Stimulated activated CD4-positive, alpha-beta T cell treated with anti-CD3 and anti-CD28 coated beads, Interleukin-15, amount 100 ng/mL, for 48 hours (primary cell): Measurements from ENCODE around the gene HTR3C.
"Not testable (repeated sequence)": the region's sequence is repeated elsewhere in the genome, so short reads cannot be mapped to it uniquely, and the experiment has no call there.

Experiments used
- DNase-seq, 2 donors: peaks; one replicate each; pipeline ENCODE4 v3.0.0-alpha.2; 2020; ENCODE audit warnings: low read depth in 2 of 2

HTR3C gene

DNA sequence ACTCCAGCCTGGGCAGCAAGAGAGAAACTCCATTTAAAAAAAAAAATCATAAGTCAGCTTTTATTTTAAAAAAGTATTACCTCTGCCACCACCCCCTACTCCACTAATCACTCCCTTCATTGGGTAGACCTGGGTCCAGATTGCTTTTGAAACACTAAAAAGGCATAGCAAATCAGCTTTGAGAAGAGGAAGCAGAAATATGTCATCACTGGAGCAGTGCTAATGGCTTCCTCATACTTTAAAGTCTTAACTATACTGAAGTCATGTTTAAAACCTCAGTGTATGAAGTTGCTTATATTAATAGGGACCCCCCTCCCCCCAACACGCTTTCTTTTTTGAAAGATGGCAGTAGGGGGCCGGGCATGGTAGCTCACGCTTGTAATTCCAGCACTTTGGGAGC, 22.3 kb upstream of the HTR3C start:
- DNase-seq = no peak

DNA sequence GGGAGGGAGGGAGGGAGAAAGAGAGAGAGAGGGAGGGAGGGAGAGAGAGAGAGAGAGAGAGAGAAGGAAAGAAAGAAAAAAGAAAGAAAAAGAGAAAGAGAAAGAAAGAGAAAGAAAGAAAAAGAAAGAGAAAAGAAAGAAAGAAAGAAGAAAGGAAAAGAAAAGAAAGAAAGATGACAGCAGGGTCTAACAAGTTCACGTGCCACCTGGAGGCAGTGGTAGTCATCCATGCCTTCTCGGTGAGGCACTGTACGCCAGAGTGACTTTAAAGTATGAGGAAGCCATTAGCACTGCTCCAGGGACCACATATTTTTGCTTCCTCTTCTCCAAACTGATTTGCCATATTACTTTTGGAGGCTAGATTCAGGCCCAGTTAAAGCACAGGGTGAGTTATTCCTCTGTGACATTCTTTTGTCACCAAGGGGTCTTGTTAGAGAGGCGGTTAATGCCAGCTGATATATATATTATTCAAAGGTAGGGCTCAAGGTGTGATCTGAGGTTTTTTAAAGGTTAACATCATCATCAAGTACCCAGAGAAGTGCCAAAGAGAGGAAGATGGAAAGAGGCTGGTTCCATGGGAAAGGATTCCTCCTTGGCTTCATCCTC, 21.6 kb upstream of the HTR3C start, which contains the start of gene HTR3D:
Gene HTR3D, plus strand, starts transcription at position 556 of the 606 bp plus-strand sequence. Its CDS starts 0 bp downstream, at position 556.
- DNase-seq = no peak

DNA sequence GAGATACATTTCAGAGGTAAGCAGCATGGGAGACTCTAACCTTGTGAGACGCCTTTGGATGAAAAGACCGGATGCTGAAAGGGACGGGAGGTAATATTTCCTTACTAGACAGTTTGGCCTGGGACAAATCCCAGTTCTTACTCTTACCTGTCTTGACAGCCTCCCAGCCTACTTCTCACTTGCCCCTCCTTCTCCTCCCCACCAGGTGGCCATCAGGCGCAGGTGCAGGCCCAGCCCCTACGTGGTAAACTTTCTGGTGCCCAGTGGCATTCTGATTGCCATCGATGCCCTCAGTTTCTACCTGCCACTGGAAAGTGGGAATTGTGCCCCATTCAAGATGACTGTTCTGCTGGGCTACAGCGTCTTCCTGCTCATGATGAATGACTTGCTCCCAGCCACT, 15.0 kb upstream of the HTR3C start:
- DNase-seq = no peak

DNA sequence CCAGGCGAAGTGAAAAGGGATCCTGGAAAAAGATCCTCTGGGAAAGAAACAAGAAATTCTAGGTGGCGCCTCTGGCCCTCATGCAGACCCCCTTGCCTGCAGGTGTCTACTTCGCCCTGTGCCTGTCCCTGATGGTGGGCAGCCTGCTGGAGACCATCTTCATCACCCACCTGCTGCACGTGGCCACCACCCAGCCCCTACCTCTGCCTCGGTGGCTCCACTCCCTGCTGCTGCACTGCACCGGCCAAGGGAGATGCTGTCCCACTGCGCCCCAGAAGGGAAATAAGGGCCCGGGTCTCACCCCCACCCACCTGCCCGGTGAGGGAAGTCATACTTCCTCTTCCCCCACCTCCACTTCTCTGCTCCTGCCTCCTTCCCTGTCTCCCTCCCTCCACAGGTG, 14.5 kb upstream of the HTR3C start:
- not testable (repeated sequence) for DNase-seq

DNA sequence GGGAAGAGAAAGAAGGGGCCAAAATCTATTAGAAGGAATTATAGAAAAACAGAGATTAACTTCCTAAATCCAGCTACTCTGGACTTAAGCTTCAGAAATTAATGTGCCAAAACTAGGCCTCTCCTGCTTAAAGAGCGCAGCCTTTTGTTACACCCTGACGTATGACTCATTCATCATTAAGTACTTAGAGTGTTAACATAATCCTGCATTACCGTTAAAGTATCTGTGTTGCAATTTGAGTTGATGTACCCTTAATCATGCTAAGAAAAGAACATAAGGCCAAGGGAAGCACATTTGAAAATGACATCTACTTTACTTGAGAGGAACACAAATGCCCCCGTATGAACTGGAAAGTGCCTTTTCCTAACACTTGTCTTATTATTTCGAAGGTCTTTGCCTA, 13.4 kb upstream of the HTR3C start:
- no peak for DNase-seq

DNA sequence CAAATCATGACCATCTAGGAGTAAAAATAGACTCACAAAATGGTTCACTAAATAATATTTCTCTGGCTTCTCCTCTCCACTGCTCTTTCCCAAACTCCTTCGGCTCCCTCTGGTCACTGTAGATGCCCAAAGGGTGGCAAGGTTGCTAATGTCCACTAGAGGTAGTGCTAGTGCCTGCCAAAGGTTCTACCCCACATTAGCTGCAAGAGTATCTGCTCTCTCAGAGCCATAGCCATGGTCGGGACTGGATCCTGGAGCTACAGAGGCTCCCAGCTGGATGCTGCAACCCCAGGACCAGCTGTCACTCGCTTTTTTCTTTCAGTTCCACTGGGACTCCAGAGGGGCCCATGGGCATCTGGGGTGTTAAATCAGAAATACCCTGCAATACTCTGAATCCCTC, 12.8 kb upstream of the HTR3C start:
- DNase-seq = no peak

DNA sequence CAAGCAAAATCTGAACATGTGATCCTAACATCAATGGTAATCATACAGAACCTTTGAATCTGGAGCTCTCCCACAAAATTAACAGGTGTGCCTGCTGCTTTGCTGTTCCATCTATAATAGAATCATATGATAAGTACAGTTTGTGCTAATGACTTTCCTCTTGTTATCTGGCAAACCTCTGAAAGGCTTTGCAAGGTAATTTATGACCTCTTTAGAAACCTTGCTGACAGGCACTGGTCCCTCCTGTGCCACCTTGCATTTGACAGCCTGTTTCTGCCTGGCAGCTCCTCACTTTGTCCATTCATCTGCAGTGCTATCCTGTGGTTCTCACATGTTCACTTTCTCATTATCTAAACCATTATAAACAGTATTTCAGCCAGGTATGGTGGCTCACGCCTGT, 10.2 kb upstream of the HTR3C start:
- DNase-seq = no peak

DNA sequence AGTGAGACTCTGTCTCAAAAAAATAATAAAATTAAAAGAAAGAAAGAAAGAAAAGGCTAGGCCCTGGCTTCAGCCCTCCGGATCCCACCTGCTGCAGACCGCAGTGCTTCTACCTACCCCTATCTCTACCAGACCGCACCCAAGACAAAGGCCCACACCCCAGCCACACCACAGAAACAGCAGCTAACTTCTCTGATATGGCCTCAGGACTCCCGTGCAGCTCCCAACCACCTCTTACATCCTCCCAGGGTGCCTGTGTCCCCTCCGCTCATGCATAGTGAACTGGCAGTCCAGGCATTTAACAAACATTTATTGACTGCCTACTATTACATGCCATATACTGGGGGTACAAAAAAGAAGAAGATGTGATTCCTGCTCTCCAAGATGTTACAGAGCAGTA, 6.9 kb upstream of the HTR3C start:
- no peak for DNase-seq

DNA sequence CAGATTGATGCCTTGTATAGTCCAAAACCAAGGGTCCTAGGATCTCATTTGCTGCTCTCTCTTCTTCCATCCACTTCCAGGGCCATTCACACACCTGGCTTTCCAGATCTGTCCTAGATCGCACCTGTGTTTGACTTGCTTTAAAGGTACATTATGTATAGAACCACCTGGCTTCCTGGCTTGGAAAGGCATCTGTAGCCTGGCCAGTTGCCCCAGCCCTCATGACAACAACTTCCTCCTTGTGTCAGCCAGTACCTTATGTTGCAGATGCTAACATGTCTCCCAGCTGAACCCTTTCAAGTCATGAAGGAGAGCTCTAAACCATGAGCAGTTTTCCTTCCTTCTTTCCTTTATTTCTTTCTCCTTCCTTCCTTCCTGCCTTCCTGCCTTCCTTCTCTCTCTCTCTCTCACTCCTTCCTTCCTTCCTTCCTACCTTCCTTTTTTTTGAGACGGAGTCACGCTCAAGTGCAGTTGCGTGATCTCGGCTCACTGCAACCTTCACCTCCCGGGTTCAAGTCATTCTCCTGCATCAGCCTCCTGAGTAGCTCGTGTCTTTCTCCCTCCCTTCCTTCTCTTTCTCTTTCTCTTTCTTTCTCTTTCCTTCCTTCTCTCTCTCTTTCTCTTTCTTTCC, 2.5 kb upstream of the HTR3C start:
- no peak for DNase-seq

DNA sequence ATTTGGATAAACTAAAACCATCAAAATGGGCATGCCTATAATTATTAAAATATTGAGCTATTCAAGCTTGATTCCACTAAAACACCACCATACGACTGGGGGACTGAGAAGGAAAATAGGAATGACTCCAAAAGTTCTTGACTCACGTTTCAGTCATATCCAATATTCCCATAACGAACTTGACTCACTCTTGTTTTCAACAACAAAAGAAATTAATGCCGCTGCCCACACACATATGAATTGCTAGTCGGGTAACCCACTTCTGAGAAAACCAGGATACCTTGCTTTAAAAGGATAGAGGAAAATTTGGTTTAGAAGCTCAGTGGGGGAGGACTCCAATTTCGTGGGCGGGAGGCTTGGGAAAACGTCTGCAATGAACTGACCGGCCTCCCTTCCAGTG, 5.2 kb downstream of the HTR3C start:
- no peak for DNase-seq

DNA sequence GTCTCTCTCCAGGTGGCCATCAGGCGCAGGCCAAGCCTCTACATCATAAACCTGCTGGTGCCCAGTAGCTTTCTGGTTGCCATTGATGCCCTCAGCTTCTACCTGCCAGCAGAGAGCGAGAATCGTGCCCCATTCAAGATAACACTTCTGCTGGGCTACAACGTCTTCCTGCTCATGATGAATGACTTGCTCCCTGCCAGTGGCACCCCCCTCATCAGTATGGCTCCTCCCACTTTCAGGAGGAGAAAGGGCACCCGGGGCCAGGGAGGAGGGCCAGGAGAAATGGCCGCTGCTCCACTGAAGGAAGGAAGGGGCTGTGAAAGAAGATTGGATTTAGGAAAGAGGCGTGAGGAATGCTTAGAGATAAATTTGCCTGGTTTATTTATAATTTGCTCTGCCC, 6.6 kb downstream of the HTR3C start:
- DNase-seq = no peak

DNA sequence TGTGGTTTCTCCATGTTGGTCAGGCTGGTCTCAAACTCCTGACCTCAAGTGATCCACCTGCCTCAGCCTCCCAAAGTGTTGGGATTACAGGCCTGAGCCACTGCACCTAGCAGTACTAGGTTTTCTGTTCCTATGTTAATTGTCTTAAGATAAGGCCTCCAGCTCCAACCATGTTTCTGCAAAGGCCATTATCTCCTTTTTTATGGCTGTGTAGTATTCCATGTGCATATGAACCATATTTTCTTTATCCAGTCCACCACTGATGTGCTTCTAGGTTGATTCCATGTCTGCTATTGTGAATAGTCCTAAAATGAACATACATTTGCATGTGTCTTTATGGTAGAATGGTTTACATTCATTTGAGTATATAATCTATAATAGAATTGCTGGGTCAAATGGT, 9.8 kb downstream of the HTR3C start:
- DNase-seq = no peak

DNA sequence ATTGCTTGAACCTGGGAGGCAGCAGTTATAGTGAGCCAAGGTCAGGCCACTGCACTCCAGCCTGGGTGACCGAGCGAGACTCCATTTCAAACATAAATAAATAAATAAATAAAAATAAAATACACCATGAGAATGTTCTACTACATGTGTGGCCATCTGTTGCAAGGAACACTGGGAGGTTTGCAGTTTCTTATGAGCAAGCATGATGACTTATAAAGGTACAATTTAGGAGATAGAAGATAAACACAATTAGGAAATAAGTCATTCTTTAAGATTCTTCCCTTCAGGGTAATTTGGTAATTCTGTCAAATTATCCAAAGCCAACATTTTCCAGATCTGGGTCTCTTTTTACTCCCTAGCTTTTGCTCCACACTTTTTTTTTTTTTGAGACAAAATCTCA, 13.4 kb downstream of the HTR3C start:
- DNase-seq = no peak

DNA sequence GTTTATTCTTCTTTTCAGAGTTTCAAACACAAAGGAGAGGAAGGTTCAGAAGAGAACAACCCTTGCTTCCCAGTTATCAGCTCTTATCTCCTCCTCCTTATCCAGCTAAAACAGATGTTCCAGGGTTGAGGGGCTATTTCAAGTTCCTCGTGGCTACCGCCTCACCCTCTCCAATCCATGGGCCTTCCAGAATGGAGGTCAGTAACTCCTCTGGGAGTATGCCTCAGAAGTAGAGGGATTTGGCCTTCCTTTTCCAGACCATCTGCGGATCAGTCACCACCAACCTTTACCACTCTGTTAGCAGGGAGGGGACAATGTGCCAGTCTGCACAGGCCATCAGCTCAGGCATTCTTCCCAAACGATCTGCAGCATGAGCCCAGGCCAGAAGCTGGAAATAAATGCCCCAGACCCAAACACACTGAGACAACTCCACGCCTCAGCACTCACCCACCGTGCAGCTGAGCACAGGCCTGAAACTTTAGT, 14.8 kb downstream of the HTR3C start:
- no peak for DNase-seq

DNA sequence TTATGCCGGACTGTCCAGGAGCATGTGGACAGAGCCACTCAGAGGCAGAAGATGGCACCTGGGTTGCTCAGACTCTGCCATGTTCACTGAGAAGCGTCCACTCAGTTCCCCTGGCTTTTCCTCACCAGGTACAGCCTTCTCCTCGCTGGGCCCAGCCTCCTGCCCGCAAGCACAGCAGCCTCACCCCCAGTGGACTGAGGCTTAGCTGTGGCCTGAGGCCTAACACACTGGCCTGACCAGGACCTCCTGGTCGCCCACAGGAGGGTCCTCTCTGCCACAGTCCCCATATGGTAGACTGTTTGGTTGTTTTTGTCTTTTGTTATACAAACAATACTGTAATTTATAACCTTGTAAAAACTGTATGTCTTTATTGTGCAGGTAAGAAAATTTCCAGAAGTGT, 15.5 kb downstream of the HTR3C start:
- DNase-seq = no peak

DNA sequence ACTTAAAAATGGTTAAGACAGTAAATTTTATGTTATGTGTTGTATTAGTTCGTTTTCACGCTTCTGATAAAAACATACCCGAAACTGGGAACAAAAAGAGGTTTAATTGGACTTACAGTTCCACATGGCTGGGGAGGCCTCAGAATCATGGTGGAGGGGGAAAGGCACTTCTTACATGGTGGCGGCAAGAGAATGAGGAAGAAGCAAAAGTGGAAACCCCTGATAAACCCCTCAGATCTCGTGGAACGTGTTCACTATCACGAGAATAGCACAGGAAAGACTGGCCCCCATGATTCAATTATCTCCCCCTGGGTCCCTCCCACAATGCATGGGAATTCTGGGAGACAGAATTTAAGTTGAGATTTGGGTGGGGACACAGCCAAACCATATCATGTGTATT, 18.3 kb downstream of the HTR3C start:
- not testable (repeated sequence) for DNase-seq

DNA sequence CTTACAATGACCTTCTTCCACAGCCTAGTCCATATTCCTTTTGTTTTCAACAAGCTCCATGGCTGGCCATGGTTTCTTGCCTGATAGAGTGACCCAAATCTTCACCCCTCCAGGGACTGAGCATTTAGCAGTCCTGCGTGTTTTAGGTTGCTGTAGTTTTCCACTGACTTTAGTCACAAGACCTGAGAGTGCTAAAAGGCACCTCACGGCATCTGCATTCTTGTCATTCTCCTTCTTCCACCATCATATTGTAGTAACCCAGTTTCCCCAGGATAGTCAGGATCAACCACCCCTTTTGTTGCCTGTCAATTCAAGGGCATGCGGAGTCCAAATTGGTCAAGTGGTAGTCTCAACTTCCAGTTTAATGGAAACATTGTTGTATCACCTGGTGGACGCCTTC, 20.8 kb downstream of the HTR3C start:
- no peak for DNase-seq

DNA sequence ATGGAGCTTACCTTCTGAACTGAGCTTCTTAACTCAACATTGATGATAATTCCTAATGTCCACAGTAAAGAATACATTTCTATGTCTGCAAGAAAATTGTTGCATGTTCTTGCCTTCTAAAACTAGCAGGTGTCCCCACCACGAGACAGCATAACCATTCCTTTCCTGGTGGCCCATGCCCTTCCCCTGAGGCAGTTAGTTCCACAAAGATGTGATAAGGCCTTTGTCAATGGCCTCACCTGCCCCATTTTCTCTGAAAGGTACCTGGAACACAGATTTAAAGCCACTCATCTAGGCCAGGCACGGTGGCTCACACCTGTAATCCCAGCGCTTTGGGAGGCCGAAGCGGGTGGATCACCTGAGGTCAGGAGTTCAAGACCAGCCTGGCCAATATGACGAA, 23.1 kb downstream of the HTR3C start:
- DNase-seq = no peak

DNA sequence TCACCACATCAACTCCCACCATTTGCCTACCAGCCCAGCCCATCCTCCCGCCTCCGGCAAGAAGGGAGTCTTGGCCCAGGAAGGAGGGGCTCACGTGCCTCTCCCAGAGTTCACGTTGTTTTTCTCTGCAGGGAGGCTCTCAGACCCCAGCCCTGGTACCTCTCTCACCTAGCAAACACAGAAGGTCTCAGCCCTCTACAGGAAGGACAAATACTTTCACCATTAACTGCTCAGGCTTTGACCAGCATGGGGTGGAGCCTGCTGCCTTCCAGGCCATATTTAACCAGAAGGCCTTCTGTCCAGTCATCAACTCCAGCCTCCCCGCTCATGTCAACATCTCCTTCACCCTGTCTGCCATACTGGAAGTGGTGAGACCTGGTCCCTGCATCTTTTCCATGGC, 25.0 kb downstream of the HTR3C start:
- DNase-seq = no peak

DNA sequence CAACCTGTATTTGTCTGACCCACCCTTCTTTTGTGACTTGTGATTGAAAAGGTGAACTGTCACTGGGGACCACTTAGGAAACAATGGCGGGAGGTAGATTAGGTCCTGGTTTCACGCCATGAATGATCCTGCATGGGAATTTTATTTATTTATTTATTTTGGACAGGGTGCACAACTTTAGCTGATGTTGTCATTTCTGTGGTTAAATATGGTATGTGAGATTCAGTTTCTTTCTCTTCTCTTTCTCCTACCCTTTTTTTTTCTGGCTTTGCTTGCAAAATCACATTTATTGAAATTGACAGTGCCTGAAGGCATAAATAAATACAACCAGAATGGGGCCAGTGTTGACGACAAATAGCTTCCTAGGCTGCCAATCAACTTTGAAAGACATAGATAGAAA, 26.0 kb downstream of the HTR3C start:
- DNase-seq = no peak

DNA sequence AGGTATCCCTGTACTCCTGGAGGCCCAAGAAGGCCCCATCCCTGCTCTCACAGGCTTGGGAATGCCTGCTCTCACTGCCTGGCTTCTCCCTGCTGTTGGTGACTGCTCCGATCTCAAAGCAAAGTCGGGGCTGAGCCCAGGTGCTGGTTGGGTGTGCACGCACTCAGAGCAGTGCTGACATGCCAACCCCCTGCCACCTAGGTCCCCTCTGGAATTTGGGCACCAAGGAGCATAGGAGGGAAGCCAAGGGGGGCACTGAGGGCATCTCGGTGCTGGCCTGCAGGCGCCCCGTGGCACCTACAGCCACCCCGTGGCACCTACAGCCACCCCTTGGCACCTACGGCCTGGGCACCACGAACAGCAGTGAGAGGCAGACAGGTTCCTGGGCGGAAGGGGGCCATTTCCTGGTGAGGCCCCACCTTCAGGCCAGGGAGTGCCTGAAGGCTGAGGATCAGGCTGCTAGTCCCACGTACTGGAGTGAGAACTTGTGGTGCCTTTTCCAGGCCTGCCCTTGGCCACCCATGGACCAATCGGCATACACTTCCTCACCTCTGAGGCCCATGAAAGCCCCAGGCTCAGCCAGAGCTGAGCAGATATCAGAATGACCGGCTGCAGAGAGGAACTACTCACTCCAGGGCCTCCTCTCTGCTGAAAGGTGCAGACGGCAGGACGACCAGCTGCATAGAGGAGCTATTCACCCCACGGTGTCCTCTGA, 28.4 kb downstream of the HTR3C start:
- no peak for DNase-seq

DNA sequence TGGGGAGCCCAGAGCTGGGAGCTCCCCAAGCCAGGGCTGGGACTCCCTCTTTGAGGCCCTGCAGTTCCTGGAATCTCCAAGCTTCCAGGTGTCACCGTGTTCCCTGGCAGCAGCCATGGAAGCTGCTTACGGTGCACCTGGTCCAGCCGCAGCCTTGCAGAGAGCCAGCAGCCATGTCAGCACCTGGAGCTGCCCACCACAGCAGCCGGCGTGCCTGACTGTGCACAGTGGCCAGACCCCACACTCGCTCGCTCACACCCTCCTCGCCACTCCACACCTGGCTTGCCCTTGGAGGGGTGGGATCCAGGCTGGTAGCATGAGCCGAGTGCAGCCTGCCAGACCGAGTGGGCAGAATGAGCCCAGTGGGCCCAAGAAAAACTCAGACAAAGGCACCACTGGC, 29.2 kb downstream of the HTR3C start:
- no peak for DNase-seq

DNA sequence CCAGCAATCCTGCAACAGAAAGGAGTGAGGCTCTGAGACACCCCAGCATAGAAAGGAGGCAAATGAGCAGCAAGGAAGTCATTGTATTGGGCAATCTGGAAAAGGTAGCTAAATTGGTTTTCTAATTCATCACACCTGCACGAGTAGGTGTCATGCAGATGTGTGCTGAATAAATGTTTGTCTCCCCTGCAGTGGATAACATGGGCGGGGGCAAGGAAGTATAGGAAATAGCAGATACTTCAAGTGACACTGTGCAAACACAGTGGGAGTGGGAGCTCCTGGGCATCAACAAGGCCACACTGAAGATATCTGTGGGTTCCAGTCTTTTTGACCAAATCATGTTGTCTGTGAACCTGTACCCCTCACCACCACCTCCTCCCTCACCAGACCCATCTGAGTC, 29.6 kb downstream of the HTR3C start:
- DNase-seq = no peak
